ENCODE results near the gene PRUNE2. TPM values are rescaled to one million over a fixed set of nuclear protein-coding genes. Genes with fewer than 3 reads are reported as not detected.

Gene PRUNE2
- total RNA-seq, 6 experiments from 2014 or later: 1.4 to 3.3 (median 2.1) TPM

GRCh38 chr9:76701441-76702039, 204.4 kb downstream of the PRUNE2 start:
- TF ChIP-seq, protein P1, sequence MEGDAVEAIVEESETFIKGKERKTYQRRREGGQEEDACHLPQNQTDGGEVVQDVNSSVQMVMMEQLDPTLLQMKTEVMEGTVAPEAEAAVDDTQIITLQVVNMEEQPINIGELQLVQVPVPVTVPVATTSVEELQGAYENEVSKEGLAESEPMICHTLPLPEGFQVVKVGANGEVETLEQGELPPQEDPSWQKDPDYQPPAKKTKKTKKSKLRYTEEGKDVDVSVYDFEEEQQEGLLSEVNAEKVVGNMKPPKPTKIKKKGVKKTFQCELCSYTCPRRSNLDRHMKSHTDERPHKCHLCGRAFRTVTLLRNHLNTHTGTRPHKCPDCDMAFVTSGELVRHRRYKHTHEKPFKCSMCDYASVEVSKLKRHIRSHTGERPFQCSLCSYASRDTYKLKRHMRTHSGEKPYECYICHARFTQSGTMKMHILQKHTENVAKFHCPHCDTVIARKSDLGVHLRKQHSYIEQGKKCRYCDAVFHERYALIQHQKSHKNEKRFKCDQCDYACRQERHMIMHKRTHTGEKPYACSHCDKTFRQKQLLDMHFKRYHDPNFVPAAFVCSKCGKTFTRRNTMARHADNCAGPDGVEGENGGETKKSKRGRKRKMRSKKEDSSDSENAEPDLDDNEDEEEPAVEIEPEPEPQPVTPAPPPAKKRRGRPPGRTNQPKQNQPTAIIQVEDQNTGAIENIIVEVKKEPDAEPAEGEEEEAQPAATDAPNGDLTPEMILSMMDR (IDR thresholded peaks at IDR 0.05): no peak
- TF ChIP-seq POLR2A (IDR thresholded peaks at IDR 0.05): no peak
- H3K27ac ChIP-seq: no peak overlapping the region
- no peaks in the 10 kb centered on the region for H3K36me3 ChIP-seq
- H3K27me3 ChIP-seq: no peaks in the 10 kb centered on the region
- WGBS (ENCODE audit: insufficient coverage, low coverage, low lambda C conversion rate, missing lambda C conversion rate): 39% methylated on average over 3 of the region's 3 CpGs
- ATAC-seq (no peak), DNase-seq (no peak)
- no peaks in the 10 kb centered on the region for H3K4me1 ChIP-seq
- H3K9me3 ChIP-seq: no peaks in the 10 kb centered on the region
- intact Hi-C loops (cut with DNase I): no loop called here
- no peak overlapping the region for H3K4me3 ChIP-seq

- Histone ChIP-seq H3K4me3 (no peak overlapping the region), H3K27ac (peak overlapping the region in 1 of 3 donors; percentile 33), H3K27me3 (no peaks in the 10 kb centered on the region), H3K9me3 (no peaks in the 10 kb centered on the region), H3K36me3 (no peaks in the 10 kb centered on the region), H3K4me1 (no peaks in the 10 kb centered on the region)
- intact Hi-C loops (cut with DNase I): no loop called here
- ATAC-seq: no peak
- TF ChIP-seq, protein P1 (IDR thresholded peaks at IDR 0.05): no peak
- no peak for TF ChIP-seq POLR2A (IDR thresholded peaks at IDR 0.05)
- 59% methylated on average over 4 of the region's 4 CpGs for WGBS (ENCODE audit: insufficient coverage, low coverage, low lambda C conversion rate, missing lambda C conversion rate)
- no peak for DNase-seq
Observed at GRCh38 chr9:76700916-76701315, 205.0 kb downstream of the PRUNE2 start.

- Histone ChIP-seq H3K27ac (no peak overlapping the region), H3K4me3 (no peak overlapping the region), H3K4me1 (no peaks in the 10 kb centered on the region), H3K36me3 (no peaks in the 10 kb centered on the region), H3K9me3 (no peaks in the 10 kb centered on the region), H3K27me3 (no peaks in the 10 kb centered on the region)
- intact Hi-C loops (cut with DNase I): no loop called here
- ATAC-seq (no peak), DNase-seq (no peak)
- TF ChIP-seq POLR2A (IDR thresholded peaks at IDR 0.05): no peak
- TF ChIP-seq, protein P1 (IDR thresholded peaks at IDR 0.05): no peak
Observed at GRCh38 chr9:76699971-76700370, 205.9 kb downstream of the PRUNE2 start.

- H3K9me3 ChIP-seq: no peaks in the 10 kb centered on the region
- H3K4me1 ChIP-seq: no peaks in the 10 kb centered on the region
- no peak overlapping the region for H3K27ac ChIP-seq
- H3K27me3 ChIP-seq: no peaks in the 10 kb centered on the region
- no peak overlapping the region for H3K4me3 ChIP-seq
- no peak for ATAC-seq
- no peak for TF ChIP-seq POLR2A (IDR thresholded peaks at IDR 0.05)
- TF ChIP-seq, protein P1 (IDR thresholded peaks at IDR 0.05): no peak
- DNase-seq: no peak
- 11% methylated on average over 2 of the region's 2 CpGs for WGBS (ENCODE audit: insufficient coverage, low coverage, low lambda C conversion rate, missing lambda C conversion rate)
- no peaks in the 10 kb centered on the region for H3K36me3 ChIP-seq
- intact Hi-C loops (cut with DNase I): no loop called here
Observed at GRCh38 chr9:76697554-76697953, 208.4 kb downstream of the PRUNE2 start.

DNA sequence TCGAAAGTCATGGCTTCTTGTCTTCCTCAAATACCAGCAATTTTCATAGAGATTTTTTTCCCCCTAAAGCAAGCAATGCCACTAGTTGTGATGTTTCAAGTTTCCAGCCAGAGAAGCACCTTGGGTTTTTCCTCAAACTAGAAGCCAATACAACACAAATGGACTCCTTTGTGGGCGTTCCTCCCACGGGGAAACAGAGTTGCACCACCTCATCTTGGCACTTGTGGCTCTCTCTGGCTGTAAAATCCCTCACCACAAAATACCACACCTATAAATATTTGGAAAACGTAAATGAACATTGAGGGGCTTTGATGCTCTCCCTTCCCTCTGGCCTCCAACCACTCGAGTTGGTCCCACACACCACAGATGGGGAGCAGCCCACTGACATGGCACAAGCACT, 208.8 kb downstream of the PRUNE2 start:
- Histone ChIP-seq H3K27ac (no peak overlapping the region), H3K36me3 (no peaks in the 10 kb centered on the region), H3K27me3 (no peaks in the 10 kb centered on the region), H3K9me3 (no peaks in the 10 kb centered on the region), H3K4me3 (no peak overlapping the region), H3K4me1 (no peaks in the 10 kb centered on the region)
- intact Hi-C loops (cut with DNase I): no loop called here
- DNase-seq (no peak), ATAC-seq (no peak)
- TF ChIP-seq, protein P1 (IDR thresholded peaks at IDR 0.05): no peak
- TF ChIP-seq POLR2A (IDR thresholded peaks at IDR 0.05): no peak
- WGBS (ENCODE audit: insufficient coverage, low coverage, low lambda C conversion rate, missing lambda C conversion rate): 33% methylated on average over 5 of the region's 5 CpGs
